K562 (cell line): ENCODE measurements around the gene NTRK3. TPM values are rescaled to one million over a fixed set of nuclear protein-coding genes. Genes with fewer than 3 reads are reported as not detected.

Experiments used
- ATAC-seq: fragments of 200-7000 bp; cut with Tn5 transposase; 3 replicates; pipeline ENCODE4 v1.9.1; 2020; ENCODE audit warnings: moderate library complexity
- BruUV-seq: library from RNA; stranded (reverse); fragments of 400-500 nt; replicated peaks from 2 replicates; lab custom pipeline; 2021; lab: Mats Ljungman, UMichigan
- CTCF ChIA-PET: fragments of 300-600 bp; formaldehyde crosslinking; extraction: SDS; loops from one replicate; lab custom pipeline; 2021; ENCODE audit warnings: low intra/inter-chr PET ratio; lab: Yijun Ruan, JAX
- POLR2A ChIA-PET: fragments of 300-600, 350-650 bp; sonication (Branson Sonifier 250); formaldehyde crosslinking; extraction: SDS; loops from one replicate; lab custom pipeline; 2021; ENCODE audit warnings: antibody characterized with exemption, inconsistent platforms; lab: Yijun Ruan, JAX
- DNase-seq, 4 experiments: peaks; one replicate each; pipeline versions ENCODE4 v3.0.0 to v3.0.0-alpha.2; 2011 to 2018; ENCODE audit warnings: low spot score in 3 of 4, mixed read lengths in 3 of 4; ENCODE audit errors: extremely low read depth in 1 of 4
- FAIRE-seq: peaks from 2 replicates; lab custom pipeline; 2011; peaks lifted over from hg19 to GRCh38; lab: Jason Lieb, UNC
- H2AFZ ChIP-seq: 2 replicates; pipeline ENCODE4 v1.6.0; 2011; ENCODE audit warnings: low read depth, low read length, control low read depth, inconsistent platforms
- H3K27ac ChIP-seq: fragments of 200-600 bp; 3 replicates; pipeline ENCODE4 v1.8.0; 2011; ENCODE audit warnings: low read depth, mild to moderate bottlenecking, control low read depth, inconsistent platforms, low read length, moderate library complexity, mixed read lengths; ENCODE audit errors: extremely low read depth
- H3K27me3 ChIP-seq, 2 experiments: fragments of 300-600 bp in 1 of 2; 2 replicates in 1 of 2; 3 replicates in 1 of 2; pipeline versions ENCODE4 v1.6.0 to v1.8.0; 2011; ENCODE audit warnings: inconsistent platforms in 2 of 2, low read length in 2 of 2, mild to moderate bottlenecking in 1 of 2, mixed read lengths in 1 of 2, moderate library complexity in 1 of 2; ENCODE audit not compliant: control insufficient read depth in 2 of 2, insufficient read depth in 2 of 2
- H3K36me3 ChIP-seq: fragments of 300-600 bp; 3 replicates; pipeline ENCODE4 v1.8.0; 2011; ENCODE audit warnings: mild to moderate bottlenecking, low read length, inconsistent platforms; ENCODE audit not compliant: control insufficient read depth, insufficient read depth
- H3K4me1 ChIP-seq, 2 experiments: fragments of 200-600 bp in 1 of 2; replicated peaks in 1 of 2; 2 replicates in 1 of 2; 3 replicates in 1 of 2; pipeline versions ENCODE4 v1.5.1 to v1.8.0; 2011; ENCODE audit warnings: inconsistent platforms in 2 of 2, low read length in 2 of 2, mild to moderate bottlenecking in 1 of 2, mixed read lengths in 1 of 2, moderate library complexity in 1 of 2; ENCODE audit not compliant: control insufficient read depth in 2 of 2, insufficient read depth in 2 of 2
- H3K4me2 ChIP-seq: 2 replicates; pipeline ENCODE4 v1.6.1; 2011; ENCODE audit warnings: low read length, control low read depth, inconsistent platforms, mixed read lengths; ENCODE audit not compliant: insufficient read depth
- H3K4me3 ChIP-seq: fragments of 200-600 bp; sonication (generic), shearing (Covaris generic); 2 replicates; pipeline ENCODE4 v1.5.1; 2016; ENCODE audit warnings: control low read depth, inconsistent platforms
- H3K79me2 ChIP-seq: fragments of 200-600 bp; 3 replicates; pipeline ENCODE4 v1.8.0; 2011; ENCODE audit warnings: low read length, inconsistent platforms; ENCODE audit not compliant: control insufficient read depth, insufficient read depth
- H3K9ac ChIP-seq, 2 experiments: 2 replicates each; pipeline versions ENCODE4 v1.6.0 to v1.6.1; 2011; ENCODE audit warnings: low read depth in 2 of 2, low read length in 2 of 2, control low read depth in 1 of 2, inconsistent platforms in 1 of 2, mild to moderate bottlenecking in 1 of 2, mixed read lengths in 1 of 2; ENCODE audit not compliant: insufficient read depth in 1 of 2
- H3K9me1 ChIP-seq: one replicate; pipeline ENCODE4 v1.6.0; 2011; ENCODE audit warnings: inconsistent platforms, mild to moderate bottlenecking, low read length, moderate library complexity; ENCODE audit not compliant: control insufficient read depth, insufficient read depth
- H3K9me3 ChIP-seq: replicated peaks from 2 replicates; pipeline ENCODE4 v1.5.1; 2011; ENCODE audit warnings: low read depth, low read length, inconsistent platforms; ENCODE audit not compliant: control insufficient read depth, insufficient read depth
- H4K20me1 ChIP-seq: replicated peaks from 2 replicates; pipeline ENCODE4 v1.6.1; 2011; ENCODE audit warnings: low read length, inconsistent platforms, mixed read lengths; ENCODE audit not compliant: control insufficient read depth, insufficient read depth
- CREB1 ChIP-seq, 2 experiments: sonication (generic) in 1 of 2; formaldehyde crosslinking in 1 of 2; IDR thresholded peaks; 2 replicates each; pipeline versions ENCODE4 v1.6.1 to v1.8.0; 2012 to 2022; ENCODE audit warnings: inconsistent platforms in 1 of 2, mild to moderate bottlenecking in 1 of 2, missing genetic modification reagents in 1 of 2, moderate library complexity in 1 of 2
- NR2F6 ChIP-seq: fragments of 450-650 bp; formaldehyde crosslinking; IDR thresholded peaks from 2 replicates; pipeline ENCODE4 v1.4.0; 2020; ENCODE audit warnings: mild to moderate bottlenecking
- WGBS: fragments of 100-300 bp; shearing (Covaris generic); methylation state at CpG from one replicate; pipeline ENCODE4 v1.1.6; 2016; ENCODE audit warnings: low coverage, mixed read lengths; ENCODE audit not compliant: insufficient coverage; ENCODE audit errors: missing lambda C conversion rate; 5-methylcytosine and 5-hydroxymethylcytosine counted together
- in situ Hi-C: fragments of 300-500 bp; cut with MboI; formaldehyde crosslinking; loops from 4 replicates; pipeline ENCODE4 v1.15.0; 2018; ENCODE audit warnings: inconsistent platforms, mixed read lengths
- intact Hi-C: fragments of 100-400 bp; cut with micrococcal nuclease; formaldehyde crosslinking; loops from 2 replicates; pipeline ENCODE4 v1.14.2; 2022
- polyA plus RNA-seq, 8 experiments: library from polyadenylated mRNA; depleted of rRNA in 4 of 8; stranded (reverse) in 5 of 8; unstranded in 3 of 8; fragments of >200 nt; fragmentation: Nextera tagmentation in 2 of 8; fragmentation: Illumina TruSeq in 1 of 8; extraction: Ambion mirVana in 2 of 8; extraction: Trizol in 1 of 8; gene quantifications; 2 replicates each; pipeline versions ENCODE4 v1.2.1 to v1.2.3, GENCODE V29; 2011 to 2014; ENCODE audit warnings: inconsistent platforms in 1 of 8, missing spikeins in 1 of 8
- total RNA-seq, 7 experiments: library from RNA; depleted of rRNA in 6 of 7; stranded (reverse); fragments of >200 nt in 6 of 7; fragmentation: Illumina TruSeq in 2 of 7; extraction: Trizol in 2 of 7; gene quantifications; 2 replicates each; pipeline versions ENCODE4 v1.2.1 to v1.2.3, GENCODE V29; 2011 to 2021; ENCODE audit warnings: low replicate concordance in 1 of 7
- TF ChIP-seq, protein P1 (sequence below), 2 experiments: fragments of 450-650 bp in 1 of 2; sonication (generic) in 1 of 2; formaldehyde crosslinking in 1 of 2; IDR thresholded peaks; 2 replicates each; pipeline versions ENCODE4 v1.7.1 to v1.9.0; 2016 to 2022; ENCODE audit warnings: inconsistent platforms in 1 of 2, mild to moderate bottlenecking in 1 of 2, missing genetic modification reagents in 1 of 2
- TF ChIP-seq, protein P2 (sequence below): fragments of 250-450 bp; sonication (Bioruptor Pico); IDR thresholded peaks from 2 replicates; pipeline ENCODE4 v1.8.0; 2021; ENCODE audit warnings: borderline replicate concordance, mild to moderate bottlenecking, moderate library complexity; ENCODE audit not compliant: poor library complexity, severe bottlenecking
- TF ChIP-seq, protein P3 (sequence below): fragments of 250-450 bp; sonication (Bioruptor Pico); IDR thresholded peaks from 2 replicates; pipeline ENCODE4 v1.9.0; 2021; ENCODE audit warnings: mild to moderate bottlenecking

The NTRK3 gene
- total and polyA plus RNA-seq, 9 of the 15 experiments (the other 6 are each of a cell fraction or from before 2014, with no cell fraction given) = 0.11 to 0.13 TPM; not detected in 7

DNA sequence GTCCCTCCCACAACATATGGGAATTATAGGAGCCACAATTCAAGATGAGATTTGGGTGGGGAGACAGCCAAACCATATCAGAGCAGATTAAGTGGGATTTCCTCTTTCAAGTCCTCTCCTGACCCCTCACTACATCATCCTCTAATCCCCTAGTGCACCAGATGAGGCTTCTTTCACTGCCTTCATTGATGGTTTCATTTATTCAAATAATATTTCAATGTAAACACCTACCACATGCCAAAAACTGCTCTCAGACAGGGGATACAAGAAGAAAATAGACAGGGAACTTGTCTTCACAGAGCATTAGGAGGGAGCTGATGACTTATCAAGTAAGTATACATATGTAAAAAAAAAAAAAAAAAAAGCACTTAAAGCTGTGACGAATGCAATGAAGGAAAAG lies 180.2 kb downstream of the NTRK3 start:
- no peaks in the 10 kb centered on the region for H3K79me2 ChIP-seq
- H3K9me1 ChIP-seq = no peaks in the 10 kb centered on the region
- no peak overlapping the region for H3K4me3 ChIP-seq
- no peak overlapping the region for H3K9ac ChIP-seq
- ATAC-seq = no peak
- no peak for DNase-seq
- TF ChIP-seq, protein P1, sequence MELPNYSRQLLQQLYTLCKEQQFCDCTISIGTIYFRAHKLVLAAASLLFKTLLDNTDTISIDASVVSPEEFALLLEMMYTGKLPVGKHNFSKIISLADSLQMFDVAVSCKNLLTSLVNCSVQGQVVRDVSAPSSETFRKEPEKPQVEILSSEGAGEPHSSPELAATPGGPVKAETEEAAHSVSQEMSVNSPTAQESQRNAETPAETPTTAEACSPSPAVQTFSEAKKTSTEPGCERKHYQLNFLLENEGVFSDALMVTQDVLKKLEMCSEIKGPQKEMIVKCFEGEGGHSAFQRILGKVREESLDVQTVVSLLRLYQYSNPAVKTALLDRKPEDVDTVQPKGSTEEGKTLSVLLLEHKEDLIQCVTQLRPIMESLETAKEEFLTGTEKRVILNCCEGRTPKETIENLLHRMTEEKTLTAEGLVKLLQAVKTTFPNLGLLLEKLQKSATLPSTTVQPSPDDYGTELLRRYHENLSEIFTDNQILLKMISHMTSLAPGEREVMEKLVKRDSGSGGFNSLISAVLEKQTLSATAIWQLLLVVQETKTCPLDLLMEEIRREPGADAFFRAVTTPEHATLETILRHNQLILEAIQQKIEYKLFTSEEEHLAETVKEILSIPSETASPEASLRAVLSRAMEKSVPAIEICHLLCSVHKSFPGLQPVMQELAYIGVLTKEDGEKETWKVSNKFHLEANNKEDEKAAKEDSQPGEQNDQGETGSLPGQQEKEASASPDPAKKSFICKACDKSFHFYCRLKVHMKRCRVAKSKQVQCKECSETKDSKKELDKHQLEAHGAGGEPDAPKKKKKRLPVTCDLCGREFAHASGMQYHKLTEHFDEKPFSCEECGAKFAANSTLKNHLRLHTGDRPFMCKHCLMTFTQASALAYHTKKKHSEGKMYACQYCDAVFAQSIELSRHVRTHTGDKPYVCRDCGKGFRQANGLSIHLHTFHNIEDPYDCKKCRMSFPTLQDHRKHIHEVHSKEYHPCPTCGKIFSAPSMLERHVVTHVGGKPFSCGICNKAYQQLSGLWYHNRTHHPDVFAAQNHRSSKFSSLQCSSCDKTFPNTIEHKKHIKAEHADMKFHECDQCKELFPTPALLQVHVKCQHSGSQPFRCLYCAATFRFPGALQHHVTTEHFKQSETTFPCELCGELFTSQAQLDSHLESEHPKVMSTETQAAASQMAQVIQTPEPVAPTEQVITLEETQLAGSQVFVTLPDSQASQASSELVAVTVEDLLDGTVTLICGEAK (IDR thresholded peaks at IDR 0.05) = no peak
- TF ChIP-seq, protein P1 (CRISPR knock-in tag; IDR thresholded peaks at IDR 0.05) = no peak
- TF ChIP-seq, protein P2, sequence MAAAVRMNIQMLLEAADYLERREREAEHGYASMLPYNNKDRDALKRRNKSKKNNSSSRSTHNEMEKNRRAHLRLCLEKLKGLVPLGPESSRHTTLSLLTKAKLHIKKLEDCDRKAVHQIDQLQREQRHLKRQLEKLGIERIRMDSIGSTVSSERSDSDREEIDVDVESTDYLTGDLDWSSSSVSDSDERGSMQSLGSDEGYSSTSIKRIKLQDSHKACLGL = no peak
- TF ChIP-seq, protein P3, sequence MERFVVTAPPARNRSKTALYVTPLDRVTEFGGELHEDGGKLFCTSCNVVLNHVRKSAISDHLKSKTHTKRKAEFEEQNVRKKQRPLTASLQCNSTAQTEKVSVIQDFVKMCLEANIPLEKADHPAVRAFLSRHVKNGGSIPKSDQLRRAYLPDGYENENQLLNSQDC = no peak
- TF ChIP-seq CREB1 (IDR thresholded peaks at IDR 0.05) = no peak
- TF ChIP-seq CREB1 (CRISPR knock-in tag; IDR thresholded peaks at IDR 0.05) = no peak
- no peak for TF ChIP-seq NR2F6
- intact Hi-C loops (no loop called here), in situ Hi-C loops (no loop called here)
- H3K36me3 ChIP-seq = no peaks in the 10 kb centered on the region
- no peaks in the 10 kb centered on the region; the same call in 1 of the 2 replicates for H4K20me1 ChIP-seq
- FAIRE-seq = no peak
- POLR2A ChIA-PET = no interaction called here
- BruUV-seq = no TSS peak
- CTCF ChIA-PET = no interaction called here
- H3K9me3 ChIP-seq = no peaks in the 10 kb centered on the region
- no peaks in the 10 kb centered on the region for H3K4me1 ChIP-seq
- 0% methylated on average over 1 of the region's 1 CpG for WGBS
- H3K4me2 ChIP-seq = no peak overlapping the region
- no peak overlapping the region for H3K27ac ChIP-seq
- peaks cover 0 to 12% of the 10 kb centered on the region in 2 experiments; a peak in 1 of 5 replicates for H3K27me3 ChIP-seq
- H2AFZ ChIP-seq = no peak overlapping the region
